GM19099 (cell line): Measurements from ENCODE around the gene PTX4.

Experiments used
- POLR2A ChIP-seq: IDR thresholded peaks from 3 replicates; pipeline ENCODE4 v1.6.1; 2011; ENCODE audit warnings: low read depth; ENCODE audit not compliant: insufficient read length; ENCODE audit errors: extremely low read depth

PTX4 gene

GRCh38 chr16:1441391-1441829, 47.3 kb downstream of the PTX4 start:
- no peak for TF ChIP-seq POLR2A

GRCh38 chr16:1439058-1439698, 49.6 kb downstream of the PTX4 start:
- TF ChIP-seq POLR2A: no peak

- no peak for TF ChIP-seq POLR2A
These were observed 50.3 kb downstream of the PTX4 start for GRCh38 chr16:1438229-1439057.

GRCh38 chr16:1437606-1438005, 51.1 kb downstream of the PTX4 start:
- TF ChIP-seq POLR2A: no peak

GRCh38 chr16:1436731-1437355, 51.9 kb downstream of the PTX4 start:
- no peak for TF ChIP-seq POLR2A

- TF ChIP-seq POLR2A: no peak
These were observed 52.6 kb downstream of the PTX4 start for GRCh38 chr16:1435921-1436697.
